Pulmonary artery endothelial cell (primary cell): ENCODE data around the gene ARFGEF3. TPM values are rescaled to one million over a fixed set of nuclear protein-coding genes. Genes with fewer than 3 reads are reported as not detected.

Source experiments
- DNase-seq: peaks from one replicate; pipeline ENCODE4 v3.0.0-alpha.2; 2011; ENCODE audit warnings: low read depth, low spot score
- total RNA-seq: library from RNA; depleted of rRNA; stranded (reverse); fragments of >200 nt; gene quantifications from 2 replicates; pipeline ENCODE4 v1.2.3, GENCODE V29; 2014

Gene ARFGEF3
- total RNA-seq, 1 donor from 2014 or later = 8.2 TPM

DNA sequence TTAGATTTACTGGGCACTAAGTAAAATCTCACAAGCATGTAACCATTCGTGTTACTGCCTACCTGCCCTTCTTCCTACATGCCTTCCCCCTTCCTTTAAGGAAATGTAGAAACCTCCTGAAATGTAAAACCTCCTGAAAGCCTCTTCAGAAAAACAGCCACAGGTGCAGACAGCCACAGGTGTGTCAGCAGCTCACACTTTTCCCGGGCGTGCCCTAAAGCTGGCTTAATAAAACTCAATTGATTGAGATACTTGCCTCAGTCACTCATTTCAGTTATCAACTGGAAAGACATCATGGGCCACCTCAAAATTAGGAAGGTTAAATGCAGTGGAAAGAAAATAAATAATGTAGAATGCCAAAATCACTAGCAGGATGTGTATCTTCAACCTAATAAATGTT, 79.6 kb downstream of the ARFGEF3 start:
- no peak for DNase-seq

DNA sequence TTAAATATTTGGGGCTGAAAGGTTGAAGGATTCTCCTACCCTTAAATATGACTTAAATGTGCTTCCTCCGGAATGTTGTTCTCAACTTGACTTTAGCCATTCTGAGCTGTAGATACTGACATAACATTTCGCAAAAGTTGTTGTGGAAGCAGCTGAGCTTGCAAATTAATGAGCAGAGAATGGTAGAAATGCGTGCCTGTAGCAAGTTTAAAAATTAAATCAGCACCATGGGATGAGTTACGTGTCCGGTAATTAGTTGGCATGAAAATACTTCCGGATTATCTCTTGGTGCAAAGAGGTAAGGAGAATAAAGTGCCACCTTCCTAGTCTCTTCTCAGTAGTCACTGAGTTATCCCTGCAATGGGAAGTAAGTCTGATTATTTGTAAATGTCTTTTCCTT, 80.2 kb downstream of the ARFGEF3 start:
- no peak for DNase-seq

DNA sequence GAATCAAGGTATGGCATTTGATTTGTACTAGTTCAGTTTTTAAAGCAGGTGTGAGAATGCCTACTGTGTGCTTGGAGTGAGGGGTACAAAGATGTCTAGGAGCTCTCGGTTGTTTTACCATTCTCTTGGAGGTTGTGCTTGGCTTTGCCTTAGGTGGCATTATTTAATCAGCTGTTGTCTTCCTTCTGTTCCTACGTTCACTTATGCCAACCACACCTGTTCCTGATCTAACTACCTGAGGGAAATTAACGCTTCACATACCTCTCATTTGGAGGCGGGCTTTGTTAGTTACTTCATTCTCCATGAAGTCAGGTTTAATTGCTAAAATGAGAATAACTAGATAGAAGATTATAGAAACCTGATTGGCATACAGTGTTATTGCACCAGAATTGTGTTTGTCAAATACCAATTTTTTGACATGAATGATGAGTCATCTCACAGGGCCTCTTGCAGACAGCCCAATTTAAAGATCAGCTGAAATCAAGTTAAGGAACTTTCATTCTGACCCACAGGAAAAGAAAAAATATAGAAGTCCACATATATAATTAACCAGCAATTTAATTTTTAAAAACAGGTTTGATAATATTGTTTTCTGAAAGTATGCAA, 81.4 kb downstream of the ARFGEF3 start:
- DNase-seq = no peak

DNA sequence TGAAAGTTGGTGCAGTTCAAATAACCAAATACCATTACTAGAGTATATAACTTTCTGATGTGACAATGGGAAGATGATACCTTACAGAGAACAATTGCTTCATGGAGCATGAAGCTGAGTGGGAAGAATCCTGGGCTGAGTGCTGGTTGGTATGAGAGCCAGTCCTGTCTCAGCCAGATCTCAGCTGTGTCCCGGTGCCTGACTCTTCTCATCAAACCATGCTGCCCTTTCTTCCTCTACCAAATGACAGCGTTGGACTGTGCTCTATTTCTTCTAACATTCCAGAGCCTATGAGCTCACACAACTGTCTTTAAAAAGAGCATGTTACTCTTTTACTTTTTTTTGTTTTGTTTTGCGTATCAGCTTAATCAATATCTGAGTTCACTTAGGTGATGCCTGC, 84.0 kb downstream of the ARFGEF3 start:
- DNase-seq = no peak

DNA sequence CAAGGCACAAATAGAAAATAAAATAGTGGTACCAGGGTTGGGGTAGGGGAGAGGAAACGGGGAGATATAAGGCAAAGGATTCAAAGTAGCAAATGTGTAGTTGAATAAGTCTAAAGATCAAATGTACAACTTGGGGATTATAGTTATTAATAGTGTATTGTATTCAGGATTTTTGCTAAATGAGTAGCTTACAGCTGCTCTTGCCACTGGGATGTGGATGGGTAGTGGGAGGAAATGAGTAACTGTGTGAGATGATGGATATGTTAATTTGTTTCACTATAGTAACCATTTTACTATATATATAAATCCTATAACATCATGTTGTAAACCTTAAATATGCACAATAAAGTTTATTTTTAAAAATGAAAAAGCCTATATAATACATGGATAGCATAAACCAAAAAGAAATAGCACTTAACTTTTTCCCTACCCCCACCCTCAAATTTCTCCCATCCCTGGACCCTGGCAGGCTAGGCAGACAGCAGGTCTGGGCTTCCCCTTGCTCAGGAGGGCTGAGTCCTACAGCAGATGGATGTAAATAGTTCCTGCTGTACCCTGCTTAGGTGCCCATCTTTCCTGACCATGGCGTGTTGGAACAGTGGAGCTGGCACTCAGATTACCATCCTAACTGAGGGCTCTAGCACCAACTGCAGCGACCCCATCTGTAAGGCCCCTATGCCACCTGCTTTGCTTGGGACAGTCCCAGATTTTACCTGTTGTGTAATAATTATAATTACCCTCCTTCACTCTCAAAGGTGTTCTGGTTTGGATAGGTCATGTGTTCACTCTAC, 85.1 kb downstream of the ARFGEF3 start:
- no peak for DNase-seq

DNA sequence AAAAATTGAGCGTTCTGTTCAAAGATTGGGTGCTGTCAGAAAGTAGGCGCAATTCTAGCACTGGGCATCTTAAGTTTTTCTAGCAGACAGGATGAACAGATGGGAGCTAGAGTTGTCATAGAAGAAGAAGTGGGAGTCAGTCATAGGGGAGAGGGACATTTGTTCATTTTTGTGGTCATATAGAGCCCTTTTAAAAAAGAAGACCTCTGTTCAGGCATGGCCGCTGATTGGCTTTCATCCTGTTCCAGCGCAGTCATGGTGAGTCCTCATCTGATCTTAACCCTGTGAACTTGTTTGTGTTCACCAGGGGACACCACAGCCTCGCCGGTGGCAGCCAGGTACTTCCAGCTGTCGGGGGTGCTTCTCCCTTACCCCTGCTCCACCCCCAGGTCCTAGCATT, 86.3 kb downstream of the ARFGEF3 start:
- DNase-seq = no peak

DNA sequence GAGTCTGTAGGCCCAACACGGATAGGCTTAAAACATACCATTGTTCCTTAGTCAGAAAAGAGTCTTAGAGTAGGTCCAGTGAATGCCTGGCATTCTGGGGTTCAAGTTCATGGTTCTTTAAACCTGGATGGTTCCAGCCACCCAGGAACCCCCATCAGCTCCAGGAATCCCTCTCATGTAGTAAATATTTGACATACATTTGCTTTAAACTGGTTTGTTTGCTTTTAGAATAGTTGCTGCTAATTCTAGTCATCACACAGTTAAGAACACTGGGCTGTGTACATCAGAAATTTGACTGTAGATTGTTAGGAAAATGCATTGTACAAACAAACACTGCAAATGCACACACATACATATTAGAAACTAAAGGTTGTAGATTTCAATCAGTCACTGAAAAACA, 87.1 kb downstream of the ARFGEF3 start:
- DNase-seq = no peak

DNA sequence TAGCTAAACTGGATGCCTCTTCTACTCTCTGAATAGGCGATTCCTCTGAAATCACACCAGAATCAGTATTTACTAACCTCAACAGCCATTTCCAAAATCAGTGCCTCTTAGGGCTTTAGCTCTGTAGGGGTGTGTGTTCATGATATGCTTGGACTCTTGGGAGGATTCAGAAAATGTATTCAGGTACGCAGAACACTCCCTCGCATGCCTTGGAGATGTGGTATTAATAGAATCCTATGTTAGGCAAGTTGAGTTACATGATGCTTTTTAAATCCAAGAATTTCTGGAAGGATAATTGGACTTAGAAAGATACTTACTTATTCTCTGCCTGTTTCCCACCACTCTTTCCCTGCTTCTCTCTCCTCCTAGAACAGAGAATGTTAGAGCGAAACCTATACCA, 88.3 kb downstream of the ARFGEF3 start:
- DNase-seq = no peak

DNA sequence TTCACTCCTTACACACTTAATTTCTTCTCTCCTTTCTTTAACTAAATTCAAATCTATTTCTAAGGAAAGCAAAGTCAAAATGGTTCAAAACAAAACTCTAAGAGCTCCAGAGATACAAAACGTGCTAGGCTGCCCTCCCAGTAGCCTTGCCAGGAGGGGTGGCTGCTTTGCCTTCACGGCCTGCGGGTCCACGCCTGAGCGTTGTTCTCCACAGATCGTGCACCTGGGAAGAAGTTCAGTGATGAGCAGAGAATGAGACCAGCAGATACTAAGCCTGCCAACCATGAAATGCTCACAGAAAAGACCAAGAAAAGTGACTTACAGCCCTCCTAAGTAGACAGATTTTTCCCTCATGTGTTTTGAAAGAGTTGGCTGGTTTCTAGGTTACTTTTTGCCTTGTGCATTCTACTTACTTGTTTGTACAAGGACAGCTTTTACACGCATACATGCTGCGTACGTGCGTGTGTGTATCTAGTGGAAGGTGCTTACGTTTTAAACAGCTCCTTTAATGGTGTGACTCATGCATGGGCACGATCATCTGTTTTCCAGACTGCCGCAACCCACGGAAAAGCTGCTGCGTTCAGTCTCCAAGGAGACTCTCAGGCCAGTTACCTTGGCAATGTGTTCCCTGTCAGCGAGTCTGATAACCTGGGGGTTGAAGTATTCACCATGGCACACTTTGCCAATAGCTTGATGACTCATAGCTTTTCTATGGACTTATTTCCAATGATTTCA, 88.9 kb downstream of the ARFGEF3 start:
- DNase-seq = peak; percentile 84

DNA sequence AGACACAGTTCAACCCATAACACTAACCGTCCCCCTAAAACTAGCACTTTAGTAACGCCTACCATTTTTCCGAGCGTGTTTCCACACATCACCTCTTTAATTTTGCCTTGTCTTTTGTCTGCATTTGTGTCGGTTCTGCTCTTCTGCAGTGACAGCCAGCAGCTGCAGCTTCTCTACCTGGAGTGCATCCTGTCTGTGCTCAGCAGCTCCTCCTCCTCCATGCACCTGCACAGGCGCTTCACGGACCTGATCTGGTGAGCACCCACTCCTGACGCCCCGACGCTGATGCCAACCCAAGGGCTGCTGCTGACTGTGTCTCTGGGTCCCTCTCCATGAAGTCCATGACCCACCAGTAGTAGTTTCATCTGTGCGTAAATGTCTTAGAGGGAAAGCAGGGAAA, 92.0 kb downstream of the ARFGEF3 start:
- DNase-seq = no peak

DNA sequence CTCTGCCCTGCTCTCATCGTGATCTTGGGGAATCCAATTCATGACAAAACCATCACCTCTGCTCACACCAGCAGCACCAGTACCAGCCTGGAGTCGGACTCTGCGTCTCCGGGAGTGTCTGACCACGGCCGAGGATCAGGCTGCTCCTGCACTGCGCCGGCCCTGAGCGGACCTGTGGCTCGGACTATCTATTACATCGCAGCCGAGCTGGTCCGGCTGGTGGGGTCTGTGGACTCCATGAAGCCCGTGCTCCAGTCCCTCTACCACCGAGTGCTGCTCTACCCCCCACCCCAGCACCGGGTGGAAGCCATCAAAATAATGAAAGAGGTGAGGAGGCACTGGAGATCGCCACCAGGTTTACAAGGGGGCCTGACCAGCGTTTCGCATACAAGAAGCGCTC, 93.7 kb downstream of the ARFGEF3 start:
- DNase-seq = no peak

DNA sequence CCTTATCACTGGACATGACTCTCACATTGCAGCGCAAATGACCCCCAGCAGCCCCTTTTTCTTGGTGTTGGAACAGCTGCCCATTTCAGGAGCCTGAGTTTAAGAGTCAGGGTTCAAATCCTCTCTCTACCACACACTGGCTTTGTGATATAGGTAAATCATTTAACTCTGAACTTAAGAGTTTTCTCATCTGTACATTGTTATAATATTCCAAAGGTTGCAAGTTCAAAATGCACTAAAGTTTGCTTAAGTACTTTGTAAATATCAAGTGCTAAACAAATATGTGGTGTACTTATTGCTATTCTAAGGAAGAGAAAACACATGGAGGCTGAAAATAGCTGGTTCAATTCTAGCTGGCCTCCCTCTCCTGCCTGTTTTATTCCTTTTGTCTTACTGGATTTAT, 95.9 kb downstream of the ARFGEF3 start:
- DNase-seq = no peak

DNA sequence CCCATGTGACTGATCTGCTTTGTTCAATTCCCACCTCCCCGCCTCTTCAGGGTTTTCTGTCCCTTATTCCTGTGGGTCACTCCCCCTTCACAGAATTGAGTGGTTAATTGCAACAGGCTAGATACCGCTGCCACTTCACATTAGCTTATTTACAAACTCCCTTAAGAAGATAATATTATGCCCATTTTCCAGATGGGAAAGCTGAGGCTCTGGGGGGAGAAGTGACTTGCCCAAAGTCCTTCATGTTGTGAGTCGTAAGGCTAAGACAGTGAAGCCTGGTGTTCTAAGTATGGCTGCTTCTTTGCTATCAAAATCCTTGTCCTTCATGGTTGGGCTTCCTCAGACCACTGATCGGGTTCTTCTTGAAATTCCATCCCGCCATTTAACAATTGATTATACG, 96.5 kb downstream of the ARFGEF3 start:
- no peak for DNase-seq

DNA sequence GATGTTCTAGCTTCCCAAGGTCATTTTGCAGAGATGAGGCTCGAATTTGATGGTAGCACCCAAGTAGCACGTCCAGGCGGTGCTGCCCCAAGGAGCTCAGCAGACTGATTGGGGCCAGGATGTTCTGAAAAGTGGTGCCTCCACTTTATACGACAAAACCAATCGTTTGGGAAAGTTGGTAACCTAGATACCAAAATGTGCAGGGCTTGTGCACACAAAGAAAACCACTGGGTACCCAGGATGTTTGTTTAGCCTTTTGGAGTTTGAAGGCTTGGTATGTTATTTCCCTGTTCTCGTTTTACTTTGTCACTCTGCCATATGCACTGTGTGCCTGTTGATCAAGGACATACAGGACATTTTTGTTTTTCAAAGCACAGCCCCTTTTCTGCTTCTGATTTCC, 97.3 kb downstream of the ARFGEF3 start:
- no peak for DNase-seq

DNA sequence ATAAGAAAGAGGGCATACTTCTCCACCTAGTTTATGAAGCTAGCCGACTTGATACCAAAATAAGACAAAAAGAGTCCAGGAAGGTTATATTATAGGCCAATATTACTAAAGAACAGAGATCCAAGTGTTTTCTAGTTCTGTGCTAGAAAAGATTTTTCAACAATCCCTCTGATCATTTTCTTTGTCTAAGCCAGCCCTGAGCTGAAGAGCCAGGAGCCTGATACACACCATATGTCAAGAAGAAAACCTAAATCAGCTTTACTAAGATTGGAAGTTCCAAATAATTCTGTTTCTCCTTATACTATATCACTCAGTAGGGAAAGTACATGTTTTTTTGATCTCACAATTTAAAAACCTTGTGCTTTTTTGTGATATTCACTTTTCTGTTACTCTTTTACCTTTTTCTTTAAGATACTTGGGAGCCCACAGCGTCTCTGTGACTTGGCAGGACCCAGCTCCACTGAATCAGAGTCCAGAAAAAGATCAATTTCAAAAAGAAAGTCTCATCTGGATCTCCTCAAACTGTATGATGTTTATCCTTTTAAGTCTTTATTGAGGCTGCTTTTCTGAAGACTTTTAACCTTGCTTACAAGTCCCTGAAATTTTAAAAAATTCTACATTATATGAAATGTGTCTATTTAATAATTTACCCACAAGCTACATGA, 99.5 kb downstream of the ARFGEF3 start:
- DNase-seq = no peak

DNA sequence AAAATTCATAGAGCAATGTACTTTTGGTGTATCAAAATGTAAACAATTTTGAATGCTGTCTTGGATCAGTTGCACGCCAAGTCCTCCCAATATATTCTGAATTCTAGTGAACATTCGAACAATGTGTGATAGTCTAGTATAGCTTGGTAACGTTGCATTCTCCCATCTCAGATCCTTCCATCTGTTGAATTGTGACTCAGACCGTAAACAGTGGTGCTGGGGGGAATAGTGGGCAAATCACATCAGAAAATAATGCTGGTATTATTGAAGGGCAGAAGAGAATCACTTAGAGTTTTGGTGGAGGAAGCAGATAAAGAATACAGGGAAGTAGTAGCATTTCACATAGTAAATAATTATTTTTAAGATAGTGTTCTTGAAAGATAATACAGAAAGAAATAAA, 102.2 kb downstream of the ARFGEF3 start:
- no peak for DNase-seq

DNA sequence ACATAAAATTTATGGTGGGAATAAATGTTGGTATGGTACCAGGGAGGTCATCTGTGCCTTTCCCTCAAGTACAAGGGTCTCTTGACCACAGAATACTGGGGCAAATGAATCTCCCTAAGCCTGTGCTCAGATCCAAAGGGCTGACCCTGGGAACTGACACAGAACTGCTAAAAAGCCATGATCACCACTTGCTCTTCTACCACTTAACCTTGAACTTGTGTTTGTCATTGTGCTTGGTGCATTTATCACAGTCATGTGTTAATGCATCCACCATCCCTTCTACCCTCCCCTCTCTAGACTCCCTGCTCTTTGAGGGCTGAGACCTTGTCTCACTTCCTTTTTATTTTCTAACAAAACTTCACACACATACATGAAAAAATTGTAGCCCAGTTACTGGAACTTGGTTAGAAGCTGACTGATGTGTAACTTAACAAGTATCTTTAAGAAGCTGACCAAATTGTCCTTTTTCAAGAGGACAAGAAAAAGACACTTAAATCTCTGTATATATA, 102.7 kb downstream of the ARFGEF3 start:
- no peak for DNase-seq

DNA sequence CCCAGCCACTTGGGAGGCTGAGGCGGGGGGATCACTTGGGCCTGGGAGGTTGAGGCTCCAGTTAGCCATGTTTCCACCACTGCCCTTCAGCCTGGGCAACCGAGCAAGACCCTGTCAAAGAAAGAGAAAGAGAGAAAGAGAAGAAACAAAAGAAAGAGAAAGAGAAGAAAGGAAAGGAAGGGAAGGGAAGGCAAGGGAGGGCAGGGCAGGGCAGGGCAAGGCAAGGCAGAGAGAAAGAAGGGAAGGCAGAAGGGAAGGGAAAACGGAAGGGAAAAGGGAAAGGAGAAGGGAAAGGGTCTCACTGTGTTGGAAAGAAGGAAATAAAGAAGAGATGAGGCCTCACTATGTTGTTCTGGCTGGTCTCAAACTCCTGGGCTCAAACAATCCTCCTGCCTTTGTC, 104.4 kb downstream of the ARFGEF3 start:
- no peak for DNase-seq

DNA sequence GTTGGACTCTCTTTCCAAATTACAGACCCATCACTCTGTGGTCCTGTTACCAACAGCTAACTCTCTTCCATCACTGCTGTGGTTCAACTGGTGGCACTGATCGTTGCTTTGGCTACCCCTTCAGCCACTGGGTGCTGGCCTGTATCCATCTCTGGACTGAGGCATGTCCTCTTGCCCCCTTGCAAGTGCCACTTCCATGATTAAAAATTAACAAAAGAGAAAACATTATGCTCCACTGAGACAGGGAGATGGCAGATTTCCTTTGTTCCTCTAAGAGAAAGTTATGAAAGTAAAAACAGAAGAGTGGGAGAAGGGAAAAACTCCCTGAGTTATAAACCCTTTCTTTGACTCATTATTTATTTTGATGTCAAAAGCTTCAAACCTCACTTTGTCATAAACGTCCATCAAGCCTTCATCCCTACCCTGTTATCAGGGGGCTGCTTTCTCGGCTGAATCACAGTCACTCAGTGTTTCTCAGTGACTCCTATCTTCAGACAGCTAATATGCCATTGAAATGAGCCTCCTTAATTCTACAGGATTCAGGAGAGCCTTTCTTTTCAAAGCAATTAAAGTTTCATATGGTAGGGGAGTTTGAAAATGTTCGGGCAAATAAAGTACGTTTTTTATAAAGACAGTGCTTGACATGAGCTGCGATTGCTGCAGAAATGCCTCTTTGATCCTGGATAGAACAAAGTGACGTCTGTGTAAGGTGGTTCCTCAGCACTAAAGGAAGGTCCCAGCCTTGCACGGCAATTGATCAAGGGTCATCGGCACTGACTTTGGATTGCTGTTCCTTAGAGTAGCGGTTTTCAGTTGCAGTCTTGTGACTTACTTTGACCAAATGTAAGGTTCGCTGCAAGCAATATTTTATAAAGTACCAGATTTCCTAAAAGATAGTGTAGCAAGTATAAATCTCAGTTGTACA, 106.5 kb downstream of the ARFGEF3 start:
- no peak for DNase-seq

DNA sequence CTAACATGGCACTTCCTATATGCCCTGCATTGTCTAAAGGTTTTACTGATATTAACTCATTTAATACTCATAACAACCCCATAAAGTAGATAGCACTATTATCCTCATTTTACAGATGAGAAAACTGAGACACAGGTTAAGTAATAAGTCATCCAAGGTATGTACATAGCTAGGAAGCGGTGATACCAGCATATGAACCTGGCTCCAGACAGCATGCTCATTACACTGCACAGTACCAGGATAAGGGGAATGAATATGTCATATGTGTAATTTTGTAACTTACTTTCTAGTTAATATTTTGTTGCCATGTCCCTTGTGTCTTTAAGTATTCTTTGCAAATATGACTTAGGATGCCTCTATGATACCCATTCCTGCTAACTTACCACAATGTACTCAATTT, 109.7 kb downstream of the ARFGEF3 start:
- no peak for DNase-seq
